HepG2 (cell line): ENCODE data around the gene PROS1. TPM values are rescaled to one million over a fixed set of nuclear protein-coding genes. Genes with fewer than 3 reads are reported as not detected.

Experiments used
- NFE2L2 ChIP-seq: fragments of 150-350 bp; IDR thresholded peaks from 2 replicates; pipeline ENCODE4 v1.6.1; 2014; ENCODE audit warnings: low read length
- NRL ChIP-seq: sonication (generic); formaldehyde crosslinking; IDR thresholded peaks from 2 replicates; pipeline ENCODE4 v1.5.0; 2020; ENCODE audit warnings: missing genetic modification reagents, mild to moderate bottlenecking, moderate library complexity, borderline replicate concordance
- RAD51 ChIP-seq: fragments of 450-650 bp; IDR thresholded peaks from 2 replicates; pipeline ENCODE4 v1.6.1; 2016; ENCODE audit warnings: borderline replicate concordance
- TOE1 ChIP-seq: sonication (generic); formaldehyde crosslinking; IDR thresholded peaks from 2 replicates; pipeline ENCODE4 v1.4.0; 2020; ENCODE audit warnings: mild to moderate bottlenecking, missing genetic modification reagents
- ZC3H13 ChIP-seq: sonication (generic); formaldehyde crosslinking; IDR thresholded peaks from 2 replicates; pipeline ENCODE4 v1.8.1; 2023; ENCODE audit warnings: mild to moderate bottlenecking, missing genetic modification reagents, moderate library complexity
- ZFP36 ChIP-seq: fragments of 150-350 bp; IDR thresholded peaks from 2 replicates; pipeline ENCODE4 v1.6.1; 2018; ENCODE audit warnings: borderline replicate concordance, low read length, low read depth; ENCODE audit not compliant: partially characterized antibody
- ZMYM4 ChIP-seq: sonication (generic); formaldehyde crosslinking; IDR thresholded peaks from 2 replicates; pipeline ENCODE4 v1.8.1; 2023; ENCODE audit warnings: mild to moderate bottlenecking, missing genetic modification reagents
- ZNF17 ChIP-seq: sonication (generic); formaldehyde crosslinking; IDR thresholded peaks from 2 replicates; pipeline ENCODE4 v1.5.0; 2020; ENCODE audit warnings: mild to moderate bottlenecking, missing genetic modification reagents
- ZNF264 ChIP-seq: sonication (generic); formaldehyde crosslinking; IDR thresholded peaks from 2 replicates; pipeline ENCODE4 v1.4.0; 2020; ENCODE audit warnings: missing genetic modification reagents
- ZNF451 ChIP-seq: sonication (generic); formaldehyde crosslinking; IDR thresholded peaks from 2 replicates; pipeline ENCODE4 v1.5.0; 2020; ENCODE audit warnings: mild to moderate bottlenecking, missing genetic modification reagents
- ZNF747 ChIP-seq: sonication (generic); formaldehyde crosslinking; IDR thresholded peaks from 2 replicates; pipeline ENCODE4 v1.8.1; 2023; ENCODE audit warnings: missing genetic modification reagents, mild to moderate bottlenecking, borderline replicate concordance
- polyA plus RNA-seq, 8 experiments: library from polyadenylated mRNA; depleted of rRNA in 3 of 8; stranded (reverse) in 7 of 8; unstranded in 1 of 8; fragments of >200 nt; fragmentation: Illumina TruSeq in 4 of 8; extraction: Trizol in 4 of 8; gene quantifications; 2 replicates each; pipeline versions ENCODE4 v1.2.1 to v1.2.3, GENCODE V29; 2011 to 2016; ENCODE audit warnings: low read depth in 4 of 8, missing spikeins in 1 of 8, mixed read lengths in 1 of 8; ENCODE audit not compliant: insufficient read depth in 1 of 8
- total RNA-seq, 5 experiments: library from RNA; depleted of rRNA; stranded (reverse); fragments of >200 nt; fragmentation: Illumina TruSeq; extraction: Trizol; gene quantifications; 2 replicates each; pipeline ENCODE4 v1.2.3, GENCODE V29; 2016; ENCODE audit warnings: low read depth in 1 of 5
- TF ChIP-seq, protein P1 (sequence below), 2 experiments: sonication (generic) in 1 of 2; formaldehyde crosslinking in 1 of 2; IDR thresholded peaks; 2 replicates each; pipeline versions ENCODE4 v1.4.0 to v1.6.1; 2018 to 2020; ENCODE audit warnings: missing genetic modification reagents in 2 of 2, borderline replicate concordance in 1 of 2, low read depth in 1 of 2, mild to moderate bottlenecking in 1 of 2, missing biosample characterization in 1 of 2
- TF ChIP-seq, protein P2 (sequence below): sonication (generic); formaldehyde crosslinking; IDR thresholded peaks from 2 replicates; pipeline ENCODE4 v1.5.1; 2020; ENCODE audit warnings: mild to moderate bottlenecking, missing genetic modification reagents, borderline replicate concordance
- TF ChIP-seq, protein P3 (sequence below): sonication (generic); formaldehyde crosslinking; conservative IDR thresholded peaks from 2 replicates; pipeline ENCODE4 v1.8.0; 2022; ENCODE audit warnings: low read depth, missing genetic modification reagents

The PROS1 gene
- total and polyA plus RNA-seq, 2 of the 13 experiments (the other 11 are each of a cell fraction or from before 2014, with no cell fraction given) = 63.8 to 76.8 TPM

DNA sequence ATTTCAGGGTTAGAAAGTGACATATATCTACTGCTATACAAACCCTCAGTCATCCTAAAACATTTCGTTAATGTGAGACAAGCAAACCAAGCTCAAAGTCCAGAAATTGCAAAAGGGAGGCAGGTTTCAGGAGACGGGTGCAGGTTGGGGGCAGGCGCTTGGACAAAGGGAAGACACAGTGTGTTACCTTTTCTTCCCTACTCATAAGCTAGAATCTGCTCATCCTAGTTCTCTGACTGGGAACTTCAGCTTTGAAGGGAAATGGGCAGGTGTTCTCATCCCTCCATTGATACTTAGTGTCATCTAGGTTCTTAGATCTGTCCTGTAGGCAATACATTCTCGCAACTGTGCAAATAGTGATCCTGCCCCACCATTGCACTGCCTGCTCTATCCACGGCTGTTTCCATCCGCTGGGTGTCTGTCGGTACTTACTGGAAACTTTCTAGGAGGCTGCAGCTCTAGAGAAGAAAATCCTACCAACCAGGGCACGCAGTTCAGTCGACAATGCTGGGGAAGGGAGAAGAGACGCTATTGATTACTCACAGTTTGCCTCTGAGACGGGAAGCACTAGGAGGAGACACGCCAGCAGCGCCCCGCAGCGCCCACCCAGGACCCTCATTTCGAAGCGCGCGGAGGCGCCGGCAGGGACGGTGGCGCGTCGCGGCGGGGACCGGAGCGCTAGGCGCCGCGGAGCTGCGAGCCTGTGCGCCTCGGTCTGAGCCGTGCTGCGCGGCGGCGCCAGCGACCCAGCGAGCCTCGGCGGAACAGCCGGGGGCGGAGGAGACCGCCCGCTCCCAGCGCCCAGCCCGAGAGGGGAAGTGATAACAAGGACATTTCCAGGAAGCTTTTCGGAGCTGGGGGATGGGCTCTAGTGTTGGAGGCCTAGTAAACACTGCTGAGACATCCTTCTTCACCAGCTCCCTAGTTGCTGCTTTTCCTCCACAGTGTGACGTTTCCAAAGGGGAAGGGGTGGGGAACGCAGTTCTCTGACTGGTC, at the start of gene PROS1 (continued):
- TF ChIP-seq ZNF17 (CRISPR knock-in tag) (no peak), ZNF264 (CRISPR knock-in tag) (no peak), RAD51 (no peak), ZMYM4 (CRISPR knock-in tag) (peak; percentile 88), ZC3H13 (CRISPR knock-in tag) (0 out of 2 replicates have a peak, but pooled peaks have one; percentile 47), TOE1 (CRISPR knock-in tag) (no peak), ZFP36 (no peak), ZNF747 (no peak), NFE2L2 (no peak), ZNF451 (CRISPR knock-in tag) (no peak), NRL (CRISPR knock-in tag) (no peak)
- TF ChIP-seq, protein P1, sequence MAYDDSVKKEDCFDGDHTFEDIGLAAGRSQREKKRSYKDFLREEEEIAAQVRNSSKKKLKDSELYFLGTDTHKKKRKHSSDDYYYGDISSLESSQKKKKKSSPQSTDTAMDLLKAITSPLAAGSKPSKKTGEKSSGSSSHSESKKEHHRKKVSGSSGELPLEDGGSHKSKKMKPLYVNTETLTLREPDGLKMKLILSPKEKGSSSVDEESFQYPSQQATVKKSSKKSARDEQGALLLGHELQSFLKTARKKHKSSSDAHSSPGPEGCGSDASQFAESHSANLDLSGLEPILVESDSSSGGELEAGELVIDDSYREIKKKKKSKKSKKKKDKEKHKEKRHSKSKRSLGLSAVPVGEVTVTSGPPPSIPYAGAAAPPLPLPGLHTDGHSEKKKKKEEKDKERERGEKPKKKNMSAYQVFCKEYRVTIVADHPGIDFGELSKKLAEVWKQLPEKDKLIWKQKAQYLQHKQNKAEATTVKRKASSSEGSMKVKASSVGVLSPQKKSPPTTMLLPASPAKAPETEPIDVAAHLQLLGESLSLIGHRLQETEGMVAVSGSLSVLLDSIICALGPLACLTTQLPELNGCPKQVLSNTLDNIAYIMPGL (CRISPR knock-in tag; IDR thresholded peaks at IDR 0.05; ENCODE audit: borderline replicate concordance in 1 of 2, low read depth in 1 of 2) = peak; percentile 27 to 73; a peak in 3 of 4 replicates
- TF ChIP-seq, protein P2, sequence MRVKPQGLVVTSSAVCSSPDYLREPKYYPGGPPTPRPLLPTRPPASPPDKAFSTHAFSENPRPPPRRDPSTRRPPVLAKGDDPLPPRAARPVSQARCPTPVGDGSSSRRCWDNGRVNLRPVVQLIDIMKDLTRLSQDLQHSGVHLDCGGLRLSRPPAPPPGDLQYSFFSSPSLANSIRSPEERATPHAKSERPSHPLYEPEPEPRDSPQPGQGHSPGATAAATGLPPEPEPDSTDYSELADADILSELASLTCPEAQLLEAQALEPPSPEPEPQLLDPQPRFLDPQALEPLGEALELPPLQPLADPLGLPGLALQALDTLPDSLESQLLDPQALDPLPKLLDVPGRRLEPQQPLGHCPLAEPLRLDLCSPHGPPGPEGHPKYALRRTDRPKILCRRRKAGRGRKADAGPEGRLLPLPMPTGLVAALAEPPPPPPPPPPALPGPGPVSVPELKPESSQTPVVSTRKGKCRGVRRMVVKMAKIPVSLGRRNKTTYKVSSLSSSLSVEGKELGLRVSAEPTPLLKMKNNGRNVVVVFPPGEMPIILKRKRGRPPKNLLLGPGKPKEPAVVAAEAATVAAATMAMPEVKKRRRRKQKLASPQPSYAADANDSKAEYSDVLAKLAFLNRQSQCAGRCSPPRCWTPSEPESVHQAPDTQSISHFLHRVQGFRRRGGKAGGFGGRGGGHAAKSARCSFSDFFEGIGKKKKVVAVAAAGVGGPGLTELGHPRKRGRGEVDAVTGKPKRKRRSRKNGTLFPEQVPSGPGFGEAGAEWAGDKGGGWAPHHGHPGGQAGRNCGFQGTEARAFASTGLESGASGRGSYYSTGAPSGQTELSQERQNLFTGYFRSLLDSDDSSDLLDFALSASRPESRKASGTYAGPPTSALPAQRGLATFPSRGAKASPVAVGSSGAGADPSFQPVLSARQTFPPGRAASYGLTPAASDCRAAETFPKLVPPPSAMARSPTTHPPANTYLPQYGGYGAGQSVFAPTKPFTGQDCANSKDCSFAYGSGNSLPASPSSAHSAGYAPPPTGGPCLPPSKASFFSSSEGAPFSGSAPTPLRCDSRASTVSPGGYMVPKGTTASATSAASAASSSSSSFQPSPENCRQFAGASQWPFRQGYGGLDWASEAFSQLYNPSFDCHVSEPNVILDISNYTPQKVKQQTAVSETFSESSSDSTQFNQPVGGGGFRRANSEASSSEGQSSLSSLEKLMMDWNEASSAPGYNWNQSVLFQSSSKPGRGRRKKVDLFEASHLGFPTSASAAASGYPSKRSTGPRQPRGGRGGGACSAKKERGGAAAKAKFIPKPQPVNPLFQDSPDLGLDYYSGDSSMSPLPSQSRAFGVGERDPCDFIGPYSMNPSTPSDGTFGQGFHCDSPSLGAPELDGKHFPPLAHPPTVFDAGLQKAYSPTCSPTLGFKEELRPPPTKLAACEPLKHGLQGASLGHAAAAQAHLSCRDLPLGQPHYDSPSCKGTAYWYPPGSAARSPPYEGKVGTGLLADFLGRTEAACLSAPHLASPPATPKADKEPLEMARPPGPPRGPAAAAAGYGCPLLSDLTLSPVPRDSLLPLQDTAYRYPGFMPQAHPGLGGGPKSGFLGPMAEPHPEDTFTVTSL (CRISPR knock-in tag) = peak; percentile 58; the same call in 1 of the 2 replicates
- TF ChIP-seq, protein P3, sequence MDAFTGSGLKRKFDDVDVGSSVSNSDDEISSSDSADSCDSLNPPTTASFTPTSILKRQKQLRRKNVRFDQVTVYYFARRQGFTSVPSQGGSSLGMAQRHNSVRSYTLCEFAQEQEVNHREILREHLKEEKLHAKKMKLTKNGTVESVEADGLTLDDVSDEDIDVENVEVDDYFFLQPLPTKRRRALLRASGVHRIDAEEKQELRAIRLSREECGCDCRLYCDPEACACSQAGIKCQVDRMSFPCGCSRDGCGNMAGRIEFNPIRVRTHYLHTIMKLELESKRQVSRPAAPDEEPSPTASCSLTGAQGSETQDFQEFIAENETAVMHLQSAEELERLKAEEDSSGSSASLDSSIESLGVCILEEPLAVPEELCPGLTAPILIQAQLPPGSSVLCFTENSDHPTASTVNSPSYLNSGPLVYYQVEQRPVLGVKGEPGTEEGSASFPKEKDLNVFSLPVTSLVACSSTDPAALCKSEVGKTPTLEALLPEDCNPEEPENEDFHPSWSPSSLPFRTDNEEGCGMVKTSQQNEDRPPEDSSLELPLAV (CRISPR knock-in tag) = no peak
